Amniotic epithelial cell (primary cell): ENCODE data around the gene PGLYRP2.

Experiments used
- DNase-seq: peaks from one replicate; pipeline ENCODE4 v3.0.0-alpha.2; 2010; ENCODE audit warnings: low read depth

PGLYRP2 gene

GRCh38 chr19:15425321-15425950 is 53.9 kb downstream of the PGLYRP2 start:
- DNase-seq, result no peak

DNA sequence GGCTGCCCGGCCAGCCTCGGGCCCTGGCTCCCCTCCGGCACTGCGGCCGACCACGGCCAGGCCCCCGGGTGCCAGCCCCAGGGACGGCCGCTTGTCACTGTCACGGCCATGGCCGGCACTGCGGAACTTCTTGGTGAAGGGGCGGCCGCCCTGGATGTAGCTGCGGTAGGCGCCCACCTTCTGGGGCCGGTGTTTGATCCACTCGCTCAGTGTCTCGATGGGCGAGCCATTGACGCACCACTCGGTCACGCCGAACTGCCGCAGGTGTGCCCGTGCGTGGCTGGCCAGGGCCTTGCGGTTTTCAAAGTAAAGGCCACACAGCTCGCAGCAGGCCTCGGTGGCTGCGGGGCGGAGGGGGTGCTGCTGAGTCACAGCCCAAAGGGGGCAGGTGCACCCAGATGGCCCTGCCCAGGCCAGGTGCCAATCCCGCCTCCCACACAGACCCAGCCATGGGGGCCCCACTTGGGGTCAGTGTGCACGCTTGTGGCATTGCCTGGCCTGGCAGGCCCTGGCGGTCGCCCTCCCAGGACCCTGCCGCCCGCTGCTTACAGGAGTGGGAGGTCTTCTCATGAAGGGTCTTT is 54.5 kb downstream of the PGLYRP2 start:
- no peak for DNase-seq

GRCh38 chr19:15424121-15424520 is 55.2 kb downstream of the PGLYRP2 start:
- DNase-seq, result no peak

DNA sequence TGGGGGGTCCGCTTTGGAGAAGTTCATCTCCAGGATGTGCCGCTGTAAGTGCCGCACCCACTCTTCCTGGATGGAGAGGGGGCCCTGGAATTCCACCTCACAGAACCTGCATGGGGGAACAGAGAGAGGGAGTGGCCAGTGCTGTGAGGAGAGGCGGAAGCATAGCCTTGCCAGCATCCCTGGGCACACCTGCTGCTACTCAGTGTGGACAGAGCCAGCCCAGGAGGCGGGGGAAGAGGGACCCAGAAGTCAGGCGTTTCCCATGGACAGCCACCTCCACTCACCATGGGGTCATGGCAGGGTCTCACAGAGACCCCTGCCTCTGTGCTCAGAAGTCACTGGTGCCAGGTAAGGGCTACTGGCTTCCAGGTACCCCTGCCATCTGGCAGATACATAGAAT is 56.2 kb downstream of the PGLYRP2 start:
- DNase-seq, result no peak

DNA sequence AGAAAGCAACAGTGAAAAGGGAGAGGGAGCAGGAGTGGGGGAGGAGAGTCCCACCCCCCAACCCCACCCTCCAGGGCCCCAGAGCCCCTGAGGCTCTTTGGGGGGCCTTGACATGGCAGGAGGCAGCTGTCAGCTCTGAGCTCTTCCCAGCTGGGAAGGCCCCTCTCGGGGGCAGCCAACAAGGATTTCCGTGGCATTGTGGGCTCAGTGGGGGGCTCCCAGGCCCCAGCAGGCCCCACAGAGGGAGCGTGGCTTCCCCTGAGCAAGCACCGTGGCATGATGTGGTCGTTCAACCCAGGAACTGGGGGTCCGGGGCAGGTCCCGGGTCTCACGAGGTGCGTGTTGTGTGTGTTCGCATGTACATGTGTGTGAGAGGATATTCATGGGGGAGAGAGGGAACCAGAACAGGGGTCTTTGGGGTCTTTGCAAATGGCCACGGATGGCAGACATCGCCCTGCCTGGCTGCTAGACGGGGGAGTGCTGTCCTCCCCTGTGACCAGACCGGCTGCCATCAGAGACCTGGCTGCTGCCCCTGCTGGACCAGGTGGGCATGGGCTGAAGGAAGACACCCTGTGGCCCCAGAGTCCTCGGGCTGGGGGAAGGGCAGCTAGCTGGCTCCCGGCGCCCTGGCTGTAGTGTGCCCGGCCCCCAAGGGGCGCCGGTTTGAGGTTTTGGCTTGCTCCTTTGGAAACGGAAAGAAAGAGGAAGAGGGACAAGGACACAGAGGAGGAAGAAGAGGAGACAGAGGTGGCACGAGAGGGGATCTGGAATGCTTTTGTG is 56.8 kb downstream of the PGLYRP2 start:
- no peak for DNase-seq

DNA sequence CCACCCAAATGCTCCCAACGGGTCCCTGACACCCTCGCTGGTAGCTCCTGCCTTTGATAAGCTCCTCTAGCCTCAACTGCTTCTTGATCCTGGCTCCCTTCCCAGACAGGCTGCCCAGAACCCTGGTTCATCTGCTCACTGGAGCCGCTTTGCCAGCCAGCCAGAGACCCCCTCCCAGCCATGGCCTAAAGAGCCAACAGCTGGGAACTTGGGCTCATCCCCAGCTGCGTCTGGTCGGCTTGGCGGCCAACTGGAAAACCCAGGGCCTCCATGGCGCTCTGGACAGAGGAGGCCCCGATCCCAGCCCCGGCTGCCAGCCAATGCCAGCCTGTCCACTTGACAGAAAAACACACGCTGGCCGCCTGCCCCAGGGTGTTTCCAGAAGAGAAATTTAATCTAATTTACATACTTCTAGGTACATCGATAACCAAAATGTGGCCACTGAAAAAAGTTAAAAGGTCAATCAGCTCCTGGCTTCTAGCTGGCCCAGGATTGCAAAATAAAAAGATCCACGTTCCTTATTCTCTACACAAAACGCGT is 57.5 kb downstream of the PGLYRP2 start:
- no peak for DNase-seq

- DNase-seq, result no peak
Measured at GRCh38 chr19:15421136-15421695, 58.1 kb downstream of the PGLYRP2 start.

DNA sequence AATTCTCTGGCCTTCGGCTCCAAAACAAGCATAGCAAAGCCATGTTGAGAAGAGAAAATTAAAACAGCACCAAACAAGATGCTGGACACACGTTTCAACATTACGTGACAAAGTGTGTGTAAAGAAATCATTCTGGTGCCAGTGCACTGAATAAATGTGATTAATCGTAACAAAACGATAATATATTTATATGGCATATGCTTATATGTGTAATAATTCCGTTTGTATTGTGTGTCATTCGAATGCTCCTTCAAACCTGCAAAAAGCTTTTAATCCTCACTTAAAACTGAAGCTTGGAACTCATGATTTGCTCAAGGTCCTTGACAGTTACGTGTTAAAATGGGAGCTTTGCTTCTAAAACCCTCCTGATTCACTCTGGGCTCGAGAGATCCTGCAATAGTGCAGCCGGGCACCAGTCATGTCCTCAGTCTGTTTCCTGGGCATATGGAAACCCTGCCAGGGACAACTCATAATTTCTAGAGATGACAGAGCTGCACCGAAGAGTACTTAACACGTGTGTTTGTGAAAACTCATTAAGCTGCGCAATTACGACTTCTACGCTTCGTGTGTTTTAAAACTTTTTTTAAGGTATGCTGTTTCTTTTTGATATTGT is 59.8 kb downstream of the PGLYRP2 start:
- DNase-seq, result peak; percentile 24
